GM19397 (cell line): Measurements from ENCODE around the gene LSM3.
"Not testable (repeated sequence)": the region's sequence is repeated elsewhere in the genome, so short reads cannot be mapped to it uniquely, and the experiment has no call there.

Source experiments
- ATAC-seq: cut with Tn5 transposase; IDR thresholded peaks from one replicate; pipeline ENCODE4 v1.9.1; 2021; ENCODE audit warnings: mild to moderate bottlenecking, moderate library complexity; ENCODE audit not compliant: unreplicated experiment

The LSM3 gene

DNA sequence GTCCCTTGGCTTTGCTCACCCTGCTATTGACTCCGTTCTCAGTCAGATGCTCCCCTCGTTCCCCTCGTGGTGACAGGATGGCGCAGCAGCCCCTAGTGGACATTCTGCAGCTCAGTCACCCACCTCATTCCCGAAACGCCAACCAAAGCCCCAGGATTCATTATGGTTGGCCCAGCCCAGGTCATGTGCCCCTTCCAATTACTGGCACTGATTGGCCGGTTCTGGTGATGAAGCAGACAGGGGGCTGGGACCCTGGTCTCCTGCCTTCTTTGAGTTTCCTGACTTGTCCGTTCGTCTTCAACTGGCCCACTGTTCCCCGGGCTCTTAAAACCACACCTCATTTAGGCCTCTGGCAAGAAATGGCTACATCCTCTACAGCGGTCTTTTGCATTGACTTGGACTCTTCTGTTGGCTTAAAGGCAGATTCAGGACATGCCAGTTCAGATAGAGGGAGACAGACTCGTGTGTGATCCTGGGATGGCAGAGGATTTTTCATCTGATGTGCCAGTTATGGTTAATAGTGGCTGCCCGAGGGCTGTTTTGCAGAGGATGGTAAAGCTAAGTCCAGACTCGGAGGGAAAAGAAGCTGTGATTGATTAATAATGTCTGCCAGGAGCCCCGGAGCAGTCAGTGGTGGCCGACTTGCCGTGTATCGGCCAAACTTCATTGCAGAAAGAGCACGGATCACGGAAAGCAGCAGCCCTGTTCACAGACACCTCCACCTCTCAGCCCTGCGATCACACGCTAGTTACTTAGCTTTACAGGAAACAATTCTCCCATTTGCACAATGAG is 37.8 kb downstream of the LSM3 start:
- no peak for ATAC-seq

DNA sequence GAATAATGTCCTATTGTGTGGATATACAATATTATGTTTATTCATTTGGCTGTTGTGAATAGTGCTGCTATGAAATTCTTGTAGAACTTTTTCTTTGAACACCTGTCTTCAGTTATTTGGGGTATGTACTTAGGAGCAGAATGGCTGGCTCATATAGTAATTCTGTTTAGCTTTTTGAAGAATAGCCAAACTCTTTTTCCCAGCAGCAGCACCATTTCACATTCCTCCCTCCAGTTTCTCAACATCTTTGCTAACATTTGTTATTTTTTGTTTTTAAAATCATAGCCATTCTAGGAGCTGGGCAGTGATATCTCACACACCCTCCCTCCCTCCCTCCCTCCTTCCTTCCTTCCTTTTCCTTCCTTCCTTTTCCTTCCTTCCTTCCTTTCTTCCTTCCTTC is 39.7 kb downstream of the LSM3 start:
- no peak for ATAC-seq

DNA sequence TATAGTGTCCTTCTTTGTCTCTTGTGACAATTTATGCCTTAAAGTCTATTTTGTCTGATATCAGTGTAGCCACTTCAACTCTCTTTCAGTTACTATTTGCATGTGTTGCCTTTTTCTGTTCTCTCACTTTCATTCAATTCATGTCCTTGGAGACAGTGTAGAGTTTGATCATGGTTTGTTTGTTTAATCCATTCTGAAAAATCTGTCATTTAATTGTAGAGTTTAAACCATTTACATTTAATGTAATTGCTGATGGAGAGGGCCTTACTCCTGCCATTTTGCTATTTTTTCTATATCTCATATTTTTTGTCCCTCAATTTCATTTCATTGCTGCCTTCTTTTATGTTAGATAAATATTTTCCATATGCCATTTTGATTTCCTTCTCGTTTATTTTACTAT is 42.3 kb downstream of the LSM3 start:
- ATAC-seq: no peak

DNA sequence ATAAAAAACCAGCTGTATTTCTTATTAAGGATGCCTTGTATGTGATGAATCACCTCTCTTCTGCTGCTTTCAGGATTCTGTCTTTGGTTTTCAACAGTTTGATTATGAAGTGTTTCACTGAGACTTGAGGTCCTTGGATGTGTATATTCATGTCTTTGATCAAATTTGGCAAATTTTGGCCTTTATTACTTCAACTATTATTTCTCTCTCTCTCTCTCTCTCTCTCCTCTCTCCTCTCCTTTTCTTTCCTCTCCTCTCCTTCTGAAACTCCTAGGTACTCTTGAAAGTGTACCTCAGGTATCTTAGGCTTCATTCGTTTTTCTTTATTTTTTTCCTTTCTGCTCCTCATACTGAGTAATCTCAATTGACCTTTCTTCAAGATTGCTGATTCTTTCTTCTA is 43.3 kb downstream of the LSM3 start:
- ATAC-seq: no peak

DNA sequence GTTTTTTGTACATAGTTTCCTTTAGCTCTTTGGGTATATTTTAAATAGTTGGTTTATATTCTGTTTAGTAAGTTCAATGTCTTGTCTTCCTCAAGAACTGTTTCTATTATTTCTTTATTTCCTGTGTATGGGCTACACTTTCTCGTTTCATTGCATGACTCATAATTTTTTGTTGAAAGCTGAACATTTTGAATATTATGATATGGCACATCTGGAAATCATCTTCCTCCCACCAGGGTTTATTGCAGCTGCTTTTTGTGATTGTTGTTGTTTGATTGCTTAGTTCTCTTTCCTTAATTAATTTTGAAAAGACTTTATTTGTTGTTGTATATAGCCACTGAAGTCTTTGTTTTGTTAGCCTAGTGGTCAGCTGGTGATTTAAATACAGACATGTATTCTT is 43.8 kb downstream of the LSM3 start:
- ATAC-seq: no peak

DNA sequence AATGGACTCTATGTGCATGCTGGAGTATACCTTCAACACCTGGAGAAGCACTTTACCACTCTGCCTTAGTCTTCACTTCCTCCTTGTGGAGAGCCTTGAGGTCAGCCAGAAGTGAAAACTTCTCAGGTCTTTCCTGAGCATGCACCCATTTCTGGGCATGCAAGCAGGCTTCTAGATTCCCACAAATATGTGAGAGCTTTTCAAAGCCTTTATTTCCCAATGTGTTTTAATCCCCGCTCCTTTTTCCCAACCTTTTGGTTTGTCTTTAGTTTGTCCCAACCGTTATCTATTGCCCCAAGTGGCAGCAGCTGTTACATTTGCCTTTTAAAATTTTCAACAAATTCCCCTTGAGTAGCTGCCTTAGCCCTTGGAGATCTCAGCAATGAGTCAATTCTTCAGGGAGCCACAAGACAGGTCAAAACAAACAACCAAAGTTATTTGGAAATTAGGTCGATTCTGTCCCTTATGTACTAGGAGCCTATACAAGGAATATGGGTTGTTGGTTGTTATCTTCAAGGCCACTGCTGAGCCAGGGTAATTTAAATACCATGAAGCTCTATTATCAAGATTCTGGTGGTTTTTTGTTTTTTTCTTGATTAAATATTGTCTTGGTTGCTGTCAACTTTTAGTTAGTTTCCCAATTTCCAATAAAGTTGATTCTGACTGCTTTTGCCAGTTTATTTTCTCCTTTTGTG is 44.4 kb downstream of the LSM3 start:
- no peak for ATAC-seq

DNA sequence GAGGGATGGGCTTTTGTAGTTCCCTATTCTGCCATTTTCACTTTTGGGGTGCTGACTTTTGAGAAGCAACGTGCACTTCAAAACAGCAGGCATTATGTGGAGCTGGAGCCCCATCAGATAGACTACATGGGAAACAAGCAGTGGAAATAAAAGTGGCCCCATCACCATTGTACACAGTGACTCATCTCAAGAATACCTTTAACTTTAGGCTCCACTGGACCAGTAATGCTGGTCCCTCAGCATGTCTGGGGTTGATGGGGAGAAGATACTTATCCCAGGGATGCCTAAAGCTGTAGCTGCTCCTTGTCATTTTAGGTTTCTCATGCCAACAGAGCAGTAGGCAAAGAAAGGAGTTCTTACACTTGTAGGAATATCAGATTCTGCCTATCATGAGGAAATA is 45.0 kb downstream of the LSM3 start:
- ATAC-seq: no peak

DNA sequence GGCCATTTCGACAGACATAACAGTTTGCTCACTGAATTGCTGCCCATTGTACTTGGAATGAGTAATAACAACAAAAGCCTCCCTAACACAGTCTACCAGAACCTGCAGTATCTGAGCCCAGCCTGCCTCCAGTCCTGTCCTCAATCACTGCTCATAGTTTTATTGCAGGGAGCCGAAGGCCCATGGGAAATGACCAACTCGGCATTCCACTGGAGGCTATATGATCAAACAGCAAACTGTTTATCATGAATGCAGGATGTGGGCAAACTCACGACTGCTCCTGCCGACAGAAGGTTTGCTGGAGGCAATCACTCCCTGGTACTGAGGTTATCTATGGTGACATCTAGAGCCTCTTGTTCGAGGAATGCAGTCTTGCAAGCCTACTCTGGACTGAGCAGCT is 46.3 kb downstream of the LSM3 start:
- ATAC-seq: no peak

DNA sequence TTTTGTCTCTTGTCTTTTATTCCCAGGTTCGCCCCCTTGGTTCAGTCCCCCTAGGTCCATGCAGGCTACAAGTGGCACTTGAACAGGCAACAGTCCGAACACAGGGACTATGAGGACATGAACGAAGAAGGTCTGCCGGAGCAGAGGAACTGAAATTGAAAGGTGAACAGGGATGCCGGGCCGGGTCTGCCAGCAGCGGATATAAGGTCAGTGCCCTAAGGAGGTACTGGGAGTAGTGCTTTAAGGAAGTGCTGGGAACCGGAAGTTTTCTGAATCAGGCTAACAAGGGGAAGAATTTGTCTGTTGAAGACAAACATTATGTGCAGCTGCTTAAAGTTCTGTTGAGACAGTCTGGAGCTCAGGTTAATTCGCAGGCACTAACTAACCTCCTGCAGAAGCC is 46.8 kb downstream of the LSM3 start:
- ATAC-seq: no peak

DNA sequence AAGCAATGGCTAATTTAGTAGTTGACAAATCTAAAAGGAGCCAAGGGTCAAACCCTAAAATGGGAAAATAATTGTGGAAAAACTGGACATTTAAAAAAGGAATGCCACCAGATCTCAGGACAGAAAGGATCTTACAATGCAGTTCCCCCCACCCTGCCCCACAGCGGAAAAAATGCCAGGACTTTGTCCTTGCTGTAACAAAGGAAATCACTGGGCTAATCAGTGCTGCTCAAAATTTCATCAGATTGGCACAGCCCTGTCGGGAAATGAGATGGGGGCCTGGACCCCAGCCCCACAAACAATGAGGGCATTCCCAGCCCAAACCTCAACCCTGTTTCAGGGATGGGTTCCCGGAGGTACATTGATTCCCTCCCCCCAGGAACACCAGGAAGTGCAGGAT is 47.7 kb downstream of the LSM3 start:
- not testable (repeated sequence) for ATAC-seq

DNA sequence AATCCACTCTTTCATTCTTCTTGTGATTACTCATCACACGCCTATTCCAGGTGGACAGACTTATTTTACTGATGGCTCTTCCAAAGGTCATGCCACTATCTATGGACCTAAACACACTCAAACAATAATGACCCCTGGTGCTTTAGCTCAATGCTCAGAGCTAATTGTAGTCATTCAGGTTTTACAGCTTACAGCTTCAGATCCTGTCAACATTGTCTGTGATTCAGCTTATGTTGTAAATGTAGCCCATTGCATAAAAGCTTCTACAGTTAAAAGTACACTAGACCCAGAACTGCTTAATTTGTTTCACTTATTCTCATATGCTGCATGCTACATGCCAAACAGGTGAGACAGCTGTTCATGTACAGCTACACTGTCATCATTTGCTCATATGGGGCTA is 49.2 kb downstream of the LSM3 start:
- ATAC-seq: no peak

DNA sequence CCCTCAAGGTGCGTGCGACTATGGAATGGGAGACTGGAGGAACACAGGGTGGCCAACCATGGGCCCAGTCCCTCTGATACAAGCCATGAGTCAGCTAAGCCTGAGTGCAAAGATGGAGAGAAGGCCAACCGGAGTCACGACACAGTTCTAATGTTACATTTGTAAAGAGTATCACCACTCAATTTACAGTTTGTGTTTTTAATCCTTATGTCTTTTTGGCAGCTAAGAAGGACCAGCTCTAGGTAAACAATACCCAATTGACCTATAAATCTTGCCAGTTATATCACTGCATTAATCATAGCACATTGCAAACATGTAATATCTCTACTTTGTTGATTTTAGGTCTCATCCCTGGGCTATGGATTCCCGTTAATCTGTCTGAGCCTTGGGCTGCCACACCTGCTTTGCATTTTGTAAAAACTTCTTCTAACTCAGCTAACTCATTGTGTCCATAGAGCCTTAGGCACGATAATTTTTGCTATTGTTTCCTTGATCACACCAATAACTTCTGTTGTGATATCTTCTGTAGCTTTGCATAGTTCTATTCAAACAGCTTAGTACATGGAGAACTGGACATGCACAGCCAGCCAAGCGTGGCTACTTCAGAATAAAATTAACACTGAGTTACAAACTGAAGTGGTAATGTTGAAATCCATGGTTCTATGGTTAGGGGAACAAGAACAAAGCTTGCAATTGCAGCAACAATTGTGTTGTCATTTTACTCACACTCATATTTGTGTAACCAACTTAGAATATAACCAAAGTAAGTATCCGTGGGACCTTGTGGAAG is 50.3 kb downstream of the LSM3 start:
- no peak for ATAC-seq

DNA sequence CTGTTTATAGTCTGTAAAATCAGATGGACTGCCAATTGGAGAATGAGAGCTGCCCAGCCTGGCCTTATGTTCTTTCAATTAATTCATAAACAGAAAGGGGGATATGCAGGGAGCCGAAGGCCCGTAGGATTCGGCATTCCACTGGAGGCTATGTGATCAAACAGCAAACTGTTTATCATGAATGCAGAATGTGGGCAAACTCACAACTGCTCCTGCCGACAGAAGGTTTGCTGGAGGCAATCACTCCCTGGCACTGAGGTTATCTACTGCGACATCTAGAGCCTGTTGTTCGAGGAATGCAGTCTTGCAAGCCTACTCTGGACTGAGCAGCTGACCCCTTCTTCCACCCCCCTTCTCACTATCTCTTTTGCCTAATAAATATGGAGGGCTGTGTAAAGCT is 51.1 kb downstream of the LSM3 start:
- not testable (repeated sequence) for ATAC-seq

DNA sequence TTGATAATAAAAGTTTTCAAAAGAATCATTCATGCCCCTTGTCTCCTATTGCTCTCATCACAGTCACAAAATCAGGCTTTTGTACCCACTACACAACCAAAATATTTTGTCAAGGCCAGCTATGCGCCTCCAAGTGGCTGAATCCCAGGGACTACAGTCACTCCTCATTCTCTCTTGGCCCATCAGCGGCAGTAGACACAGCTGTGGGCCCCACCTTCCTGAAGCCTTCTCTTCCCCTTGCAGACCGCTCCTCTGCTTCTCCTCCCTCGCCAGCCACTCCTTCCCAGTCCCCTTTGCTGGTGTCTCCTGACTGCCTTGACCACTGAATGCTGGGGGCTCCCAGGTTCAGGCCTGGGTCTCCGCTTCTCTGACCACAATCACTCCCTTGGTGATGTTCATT is 52.1 kb downstream of the LSM3 start:
- ATAC-seq: no peak

DNA sequence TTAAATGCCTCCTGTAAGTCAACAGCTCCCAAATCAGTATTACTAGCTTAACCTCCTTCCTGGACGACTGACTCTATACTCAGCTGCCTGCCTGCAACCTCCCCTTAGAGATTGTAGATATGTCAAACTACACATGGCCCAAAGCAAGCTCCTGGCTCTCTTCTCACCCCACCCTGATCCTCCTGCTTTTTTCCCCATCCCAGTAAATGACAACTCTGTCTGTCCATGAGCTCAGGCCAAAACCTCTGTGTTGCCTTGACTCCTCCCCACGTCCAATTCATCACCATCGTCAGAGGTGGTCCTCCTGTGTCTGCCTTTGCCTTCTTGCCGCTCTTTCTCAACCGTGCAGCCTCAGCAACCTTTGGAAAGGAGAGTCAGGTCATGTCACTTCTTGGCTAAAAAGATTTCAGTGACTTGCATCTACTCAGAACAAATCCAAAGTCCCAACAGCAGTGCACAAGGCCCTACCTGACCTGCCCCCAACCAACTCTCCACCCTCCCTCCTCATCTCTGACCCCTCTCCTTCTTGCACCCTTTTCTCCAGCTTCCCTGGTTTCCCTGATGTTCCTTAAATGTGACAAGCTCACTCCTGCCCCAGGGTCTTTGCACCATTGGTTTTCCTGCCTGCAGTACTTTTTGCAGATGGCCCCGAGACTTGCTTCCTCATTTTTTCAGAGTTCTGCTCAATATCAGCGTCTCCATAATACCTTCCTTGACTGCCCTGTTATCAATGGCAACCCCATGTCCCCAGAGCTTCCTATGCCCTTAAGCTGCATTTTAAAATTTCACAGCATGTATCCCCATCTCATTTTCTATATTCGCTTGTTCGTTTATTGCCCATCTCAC is 52.8 kb downstream of the LSM3 start:
- no peak for ATAC-seq

DNA sequence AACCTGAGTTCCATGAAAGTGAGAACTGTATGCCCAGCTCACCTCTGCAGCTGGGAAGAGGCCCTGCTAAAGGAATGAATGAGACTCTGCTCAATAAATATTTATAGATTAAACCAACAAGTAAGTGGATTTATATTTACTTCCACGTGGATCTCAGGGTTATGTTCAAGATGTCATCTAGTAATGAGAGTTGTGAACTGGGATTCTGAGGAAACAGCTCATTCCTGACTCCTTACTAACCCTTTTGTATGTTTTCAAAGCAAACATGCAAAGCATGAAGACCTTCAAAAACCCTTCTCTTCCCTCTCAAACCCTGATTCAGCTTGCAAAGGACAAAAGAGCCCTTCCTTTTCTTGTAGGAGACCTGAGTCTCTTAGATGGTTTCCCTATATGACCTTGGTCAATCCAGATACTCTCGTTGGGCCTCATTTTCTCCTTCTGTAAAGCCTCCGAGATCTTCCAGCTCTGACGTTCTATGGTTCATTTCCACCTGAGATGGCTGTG is 53.4 kb downstream of the LSM3 start:
- ATAC-seq: no peak

DNA sequence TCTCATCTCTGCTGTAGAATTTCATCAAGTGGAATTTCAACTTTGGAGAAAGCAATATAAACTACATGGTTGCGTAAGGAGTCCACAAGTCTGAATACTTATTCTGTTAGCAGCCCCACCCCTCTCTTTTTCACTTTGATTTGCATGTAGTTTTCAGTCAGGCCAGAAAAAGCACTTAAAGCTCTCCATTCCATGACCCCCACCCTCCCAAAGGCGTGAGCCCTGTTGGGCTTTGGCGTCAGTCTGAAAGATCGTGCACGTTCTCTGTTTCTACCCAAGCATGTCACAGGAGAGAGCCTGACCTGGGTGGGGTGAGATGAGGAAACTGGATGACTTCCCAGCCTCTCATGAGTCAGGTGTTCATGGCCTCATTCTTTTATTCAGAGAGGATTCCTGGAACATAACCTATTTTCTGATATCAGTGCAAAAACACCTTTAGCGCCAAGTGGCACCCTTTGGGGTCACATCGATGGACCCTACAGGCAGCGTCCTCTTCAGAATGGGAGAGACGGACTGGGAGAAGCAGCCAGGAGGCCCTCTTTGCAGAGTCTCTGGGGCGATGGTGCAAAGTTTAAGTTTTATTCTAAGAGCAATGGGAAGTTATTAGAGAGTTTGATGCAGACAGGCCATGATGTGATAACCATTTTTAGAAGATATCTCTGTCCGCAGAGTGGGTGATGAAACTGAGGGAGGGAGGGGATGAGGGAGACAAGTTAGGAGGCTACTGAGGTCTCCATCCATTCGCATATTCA is 55.8 kb downstream of the LSM3 start:
- ATAC-seq: no peak

DNA sequence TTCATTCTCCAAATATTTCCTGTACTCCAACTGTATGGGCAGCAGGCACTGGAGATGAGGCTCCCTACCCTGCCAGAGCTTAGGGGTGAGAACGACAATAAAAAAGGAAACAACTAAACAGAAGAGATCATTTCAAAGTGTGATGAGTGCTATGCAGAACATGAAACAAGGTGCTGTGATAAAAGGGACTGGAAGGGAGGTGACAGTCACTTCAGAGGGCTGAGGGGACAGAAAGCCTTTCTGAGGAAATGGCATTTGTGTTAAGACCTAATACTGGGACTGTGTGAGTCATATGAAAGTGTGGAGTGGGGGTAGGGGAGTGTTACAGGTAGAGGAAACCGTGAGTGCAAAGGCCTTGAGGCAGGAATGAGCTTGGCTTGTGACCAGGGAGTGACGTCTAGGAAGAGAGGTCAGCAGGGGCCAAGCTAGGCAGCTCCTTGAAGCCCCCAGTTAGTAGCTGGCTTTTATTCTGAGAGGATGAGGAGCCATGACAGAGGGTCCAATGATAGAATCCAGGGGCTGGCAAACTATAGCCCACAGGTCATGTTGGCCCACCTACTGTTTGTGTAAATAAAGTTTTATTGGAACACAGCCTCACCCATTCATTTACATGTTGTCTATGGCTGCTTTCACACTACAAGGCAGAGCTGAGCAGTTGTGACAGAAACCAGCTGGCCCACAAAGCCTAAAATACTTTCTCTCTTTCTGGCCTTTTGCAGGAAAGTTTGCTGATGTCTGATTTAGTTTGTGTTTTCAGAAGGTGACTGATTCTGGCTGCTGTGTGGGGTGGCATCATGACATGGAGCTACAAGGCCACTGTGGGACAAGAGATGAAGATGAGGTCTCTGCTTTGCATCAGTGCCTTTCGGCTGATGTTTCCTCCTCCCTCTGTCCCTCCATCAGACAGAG is 56.6 kb downstream of the LSM3 start:
- ATAC-seq: no peak

DNA sequence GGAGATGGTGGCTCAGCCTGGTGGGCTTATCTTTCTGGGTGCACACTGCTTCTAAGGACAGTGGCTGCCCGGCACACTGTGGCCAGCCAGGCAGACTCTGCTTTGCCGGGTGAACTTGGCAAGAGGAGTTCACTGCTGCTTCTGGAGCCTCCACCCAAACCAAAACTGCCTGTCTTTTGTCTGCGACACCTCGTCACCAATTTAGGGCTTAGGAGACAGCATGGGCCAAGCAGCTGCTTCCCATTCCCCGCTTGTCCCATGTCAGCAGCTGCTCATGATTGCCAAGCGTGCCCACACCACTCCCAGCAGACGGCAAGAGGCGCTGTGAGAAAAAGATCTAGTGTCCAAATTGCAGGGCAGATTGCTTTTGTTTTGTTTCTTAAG is 57.3 kb downstream of the LSM3 start:
- no peak for ATAC-seq
